Neural progenitor cell (in vitro differentiated cells): ENCODE results near the gene NKAIN2. TPM values are rescaled to one million over a fixed set of nuclear protein-coding genes. Genes with fewer than 3 reads are reported as not detected.

Experiments
- DNase-seq: peaks from one replicate; pipeline ENCODE4 v3.0.0-alpha.2; 2016; ENCODE audit warnings: low spot score
- H2AFZ ChIP-seq: fragments of 200-600 bp; sonication (generic); replicated peaks from 2 replicates; pipeline ENCODE4 v1.6.1; 2016; ENCODE audit warnings: antibody characterized with exemption
- H3F3A ChIP-seq: fragments of 200-600 bp; sonication (generic); 2 replicates; pipeline ENCODE4 v1.6.1; 2016; ENCODE audit warnings: antibody characterized with exemption, low read depth
- H3K27ac ChIP-seq: fragments of 200-600 bp; sonication (generic); 2 replicates; pipeline ENCODE4 v1.5.1; 2016; ENCODE audit warnings: mild to moderate bottlenecking
- H3K27me3 ChIP-seq: fragments of 200-600 bp; sonication (generic); 2 replicates; pipeline ENCODE4 v1.6.1; 2016; ENCODE audit warnings: mild to moderate bottlenecking, moderate library complexity
- H3K36me3 ChIP-seq: fragments of 200-600 bp; sonication (generic); 2 replicates; pipeline ENCODE4 v1.5.1; 2016
- H3K4me1 ChIP-seq: fragments of 200-600 bp; sonication (generic); 2 replicates; pipeline ENCODE4 v1.6.1; 2016; ENCODE audit warnings: mixed run types
- H3K4me2 ChIP-seq: fragments of 200-600 bp; sonication (generic); 2 replicates; pipeline ENCODE4 v1.6.1; 2016
- H3K4me3 ChIP-seq: fragments of 200-600 bp; sonication (generic); 2 replicates; pipeline ENCODE4 v1.5.1; 2016
- H3K79me2 ChIP-seq: fragments of 200-600 bp; sonication (generic); 2 replicates; pipeline ENCODE4 v1.6.1; 2016; ENCODE audit warnings: low read depth
- H3K9ac ChIP-seq: fragments of 200-600 bp; sonication (generic); 2 replicates; pipeline ENCODE4 v1.6.1; 2016
- H3K9me3 ChIP-seq: fragments of 200-600 bp; sonication (generic); 2 replicates; pipeline ENCODE4 v1.5.1; 2016; ENCODE audit warnings: low read depth
- H4K20me1 ChIP-seq: fragments of 200-600 bp; sonication (generic); 2 replicates; pipeline ENCODE4 v1.6.1; 2016; ENCODE audit warnings: low read depth
- H3K27ac Mint-ChIP-seq: 3 replicates; pipeline ENCODE4 v1.8.0; 2021; ENCODE audit warnings: mixed read lengths
- H3K27me3 Mint-ChIP-seq: 2 replicates; pipeline ENCODE4 v1.8.0; 2022; ENCODE audit warnings: low read depth, mild to moderate bottlenecking, inconsistent platforms, moderate library complexity, mixed read lengths; ENCODE audit not compliant: insufficient read depth
- H3K36me3 Mint-ChIP-seq: 3 replicates; pipeline ENCODE4 v1.8.0; 2021; ENCODE audit warnings: mixed read lengths
- H3K4me1 Mint-ChIP-seq: 3 replicates; pipeline ENCODE4 v1.8.0; 2021; ENCODE audit warnings: mixed read lengths
- H3K4me3 Mint-ChIP-seq: 3 replicates; pipeline ENCODE4 v1.8.0; 2021; ENCODE audit warnings: mild to moderate bottlenecking, moderate library complexity, mixed read lengths
- H3K9me3 Mint-ChIP-seq: 3 replicates; pipeline ENCODE4 v1.8.0; 2020; ENCODE audit warnings: mixed read lengths
- EZH2 ChIP-seq: fragments of 200-600 bp; sonication (generic); IDR thresholded peaks from 2 replicates; pipeline ENCODE4 v1.6.1; 2017; ENCODE audit warnings: antibody characterized with exemption, mild to moderate bottlenecking, moderate library complexity
- EZH2phosphoT487 ChIP-seq: fragments of 200-600 bp; sonication (generic); IDR thresholded peaks from 2 replicates; pipeline ENCODE4 v1.6.1; 2017; ENCODE audit warnings: antibody characterized with exemption
- total RNA-seq: library from RNA; depleted of rRNA; stranded (reverse); fragments of >200 nt; gene quantifications from 2 replicates; pipeline ENCODE4 v1.2.3, GENCODE V29; 2015; ENCODE audit warnings: low replicate concordance
- TF ChIP-seq, protein P1 (sequence below): fragments of 200-600 bp; sonication (generic); IDR thresholded peaks from 2 replicates; pipeline ENCODE4 v1.5.1; 2017; ENCODE audit warnings: antibody characterized with exemption, mild to moderate bottlenecking

The NKAIN2 gene
- total RNA-seq, 1 donor from 2014 or later = 0.45 TPM

DNA sequence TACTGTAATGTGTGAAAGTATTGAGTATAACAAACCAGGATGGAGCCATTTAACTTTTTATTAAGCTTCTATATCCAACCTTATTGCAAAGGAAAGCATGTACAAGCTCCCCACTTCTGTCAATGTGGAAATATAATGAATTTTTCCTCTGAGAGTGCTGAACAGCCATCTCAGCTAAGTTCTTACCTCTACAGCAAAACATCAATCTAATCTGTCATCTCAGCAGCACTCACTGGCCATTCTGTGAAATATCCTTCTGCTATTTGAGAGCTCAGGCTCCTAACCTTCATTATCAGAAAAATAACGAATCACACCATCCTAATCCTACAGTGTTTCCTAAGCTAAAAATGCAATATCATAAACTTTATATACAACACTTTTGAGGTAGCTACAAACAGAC lies 964.6 kb downstream of the NKAIN2 start:
- Mint-ChIP-seq H3K9me3 (no peaks in the 10 kb centered on the region), H3K27ac (no peak overlapping the region), H3K27me3 (peaks cover 3% of the 10 kb centered on the region), H3K4me3 (no peak overlapping the region), H3K36me3 (no peaks in the 10 kb centered on the region), H3K4me1 (peaks cover 5% of the 10 kb centered on the region)
- no peak overlapping the region for H3K9ac ChIP-seq
- no peak overlapping the region for H2AFZ ChIP-seq
- no peaks in the 10 kb centered on the region for H3K27me3 ChIP-seq
- no peak overlapping the region for H3K4me3 ChIP-seq
- H4K20me1 ChIP-seq = no peaks in the 10 kb centered on the region
- DNase-seq = no peak
- TF ChIP-seq, protein P1, sequence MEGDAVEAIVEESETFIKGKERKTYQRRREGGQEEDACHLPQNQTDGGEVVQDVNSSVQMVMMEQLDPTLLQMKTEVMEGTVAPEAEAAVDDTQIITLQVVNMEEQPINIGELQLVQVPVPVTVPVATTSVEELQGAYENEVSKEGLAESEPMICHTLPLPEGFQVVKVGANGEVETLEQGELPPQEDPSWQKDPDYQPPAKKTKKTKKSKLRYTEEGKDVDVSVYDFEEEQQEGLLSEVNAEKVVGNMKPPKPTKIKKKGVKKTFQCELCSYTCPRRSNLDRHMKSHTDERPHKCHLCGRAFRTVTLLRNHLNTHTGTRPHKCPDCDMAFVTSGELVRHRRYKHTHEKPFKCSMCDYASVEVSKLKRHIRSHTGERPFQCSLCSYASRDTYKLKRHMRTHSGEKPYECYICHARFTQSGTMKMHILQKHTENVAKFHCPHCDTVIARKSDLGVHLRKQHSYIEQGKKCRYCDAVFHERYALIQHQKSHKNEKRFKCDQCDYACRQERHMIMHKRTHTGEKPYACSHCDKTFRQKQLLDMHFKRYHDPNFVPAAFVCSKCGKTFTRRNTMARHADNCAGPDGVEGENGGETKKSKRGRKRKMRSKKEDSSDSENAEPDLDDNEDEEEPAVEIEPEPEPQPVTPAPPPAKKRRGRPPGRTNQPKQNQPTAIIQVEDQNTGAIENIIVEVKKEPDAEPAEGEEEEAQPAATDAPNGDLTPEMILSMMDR = no peak
- TF ChIP-seq EZH2 = no peak
- TF ChIP-seq EZH2phosphoT487 = no peak
- H3F3A ChIP-seq = no peaks in the 10 kb centered on the region
- H3K4me2 ChIP-seq = no peak overlapping the region
- no peak overlapping the region for H3K27ac ChIP-seq
- H3K36me3 ChIP-seq = no peaks in the 10 kb centered on the region
- peaks cover 5% of the 10 kb centered on the region for H3K4me1 ChIP-seq
- H3K9me3 ChIP-seq = no peaks in the 10 kb centered on the region
- H3K79me2 ChIP-seq = no peaks in the 10 kb centered on the region

DNA sequence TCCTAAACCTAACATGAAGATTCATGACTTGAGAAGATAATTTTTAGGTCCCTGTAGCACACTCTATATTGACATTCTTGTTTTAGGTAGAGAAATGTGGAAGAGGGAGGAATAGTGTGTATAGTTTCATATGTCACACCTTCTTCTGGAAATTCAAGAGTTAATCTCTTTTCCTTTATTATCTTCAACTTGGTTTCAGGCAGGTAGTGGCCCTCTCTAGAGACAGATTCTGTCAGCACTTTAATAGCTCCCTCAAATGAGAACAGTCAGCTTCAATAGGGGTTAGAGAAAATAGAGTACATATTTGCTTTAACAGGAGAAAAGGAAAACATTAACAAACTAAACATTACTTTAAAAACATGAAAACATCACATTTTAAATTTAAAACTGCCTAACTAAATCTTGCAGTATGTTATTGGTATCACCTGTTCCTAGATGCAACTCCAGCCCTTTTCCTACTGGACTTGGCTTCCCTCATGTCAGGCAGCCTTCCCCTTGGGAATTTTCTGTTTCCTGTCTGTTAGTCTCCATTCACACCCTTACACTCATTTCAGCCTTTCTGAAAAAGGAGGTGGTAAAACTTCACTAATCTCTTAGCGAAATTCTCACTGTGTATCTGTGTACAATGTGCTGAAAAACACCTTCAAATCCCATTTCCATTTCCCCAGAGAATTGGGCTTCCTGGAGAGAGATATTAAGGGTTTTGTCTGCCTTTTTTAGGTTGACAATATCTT lies 966.3 kb downstream of the NKAIN2 start:
- peaks cover 5% of the 10 kb centered on the region for H3K4me1 ChIP-seq
- H3K9ac ChIP-seq = no peak overlapping the region
- H3K4me2 ChIP-seq = no peak overlapping the region
- H3F3A ChIP-seq = no peaks in the 10 kb centered on the region
- H3K36me3 ChIP-seq = no peaks in the 10 kb centered on the region
- H3K9me3 ChIP-seq = no peaks in the 10 kb centered on the region
- no peaks in the 10 kb centered on the region for H3K27me3 ChIP-seq
- TF ChIP-seq EZH2 (no peak), EZH2phosphoT487 (no peak)
- TF ChIP-seq, protein P1 = no peak
- no peaks in the 10 kb centered on the region for H4K20me1 ChIP-seq
- H3K79me2 ChIP-seq = no peaks in the 10 kb centered on the region
- H3K27ac ChIP-seq = no peak overlapping the region
- no peak overlapping the region for H3K4me3 ChIP-seq
- H2AFZ ChIP-seq = no peak overlapping the region
- no peaks in the 10 kb centered on the region for H3K9me3 Mint-ChIP-seq
- peaks cover 5% of the 10 kb centered on the region for H3K4me1 Mint-ChIP-seq
- H3K27me3 Mint-ChIP-seq = peaks cover 3% of the 10 kb centered on the region
- no peak overlapping the region for H3K27ac Mint-ChIP-seq
- no peak overlapping the region for H3K4me3 Mint-ChIP-seq
- DNase-seq = no peak
- H3K36me3 Mint-ChIP-seq = no peaks in the 10 kb centered on the region

DNA sequence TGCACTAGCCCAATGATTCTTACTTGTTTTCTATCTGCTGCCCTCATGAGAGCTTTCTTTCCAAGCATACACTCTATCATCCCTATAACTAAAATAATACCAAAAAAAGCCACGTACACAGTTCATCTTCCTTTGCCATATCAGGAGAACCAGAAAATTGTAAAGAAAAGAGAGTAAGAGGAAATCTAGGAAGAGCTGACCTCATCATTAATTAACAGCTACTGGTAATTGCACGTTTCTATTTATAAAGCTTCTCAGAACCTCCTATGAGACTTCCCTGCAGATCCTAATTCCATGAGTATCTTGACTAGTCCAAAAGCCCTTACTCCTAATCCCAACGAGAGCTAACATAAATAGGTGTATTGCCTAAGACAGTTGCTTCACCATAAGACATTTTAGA lies 967.1 kb downstream of the NKAIN2 start:
- Mint-ChIP-seq H3K9me3 (no peaks in the 10 kb centered on the region), H3K36me3 (no peaks in the 10 kb centered on the region), H3K27ac (no peak overlapping the region), H3K4me3 (no peak overlapping the region), H3K27me3 (peaks cover 3% of the 10 kb centered on the region), H3K4me1 (peaks cover 5% of the 10 kb centered on the region)
- H3K4me3 ChIP-seq = no peak overlapping the region
- no peak for TF ChIP-seq EZH2
- no peak for TF ChIP-seq EZH2phosphoT487
- TF ChIP-seq, protein P1 = no peak
- H3K36me3 ChIP-seq = no peaks in the 10 kb centered on the region
- H3F3A ChIP-seq = no peaks in the 10 kb centered on the region
- H3K27ac ChIP-seq = no peak overlapping the region
- no peaks in the 10 kb centered on the region for H3K9me3 ChIP-seq
- no peaks in the 10 kb centered on the region for H3K79me2 ChIP-seq
- H3K9ac ChIP-seq = no peak overlapping the region
- no peak overlapping the region for H2AFZ ChIP-seq
- H4K20me1 ChIP-seq = no peaks in the 10 kb centered on the region
- no peak overlapping the region for H3K4me2 ChIP-seq
- peaks cover 5% of the 10 kb centered on the region for H3K4me1 ChIP-seq
- no peak for DNase-seq
- H3K27me3 ChIP-seq = no peaks in the 10 kb centered on the region
